ENCODE data around the gene SAA2. TPM values are rescaled to one million over a fixed set of nuclear protein-coding genes. Genes with fewer than 3 reads are reported as not detected.

SAA2 gene
- total RNA-seq, 4 donors from 2014 or later: 2.8 to 5.5 (median 3.9) TPM

- WGBS, 2 donors: 0% methylated on average over 1 of the region's 1 CpG
- intact Hi-C loops (cut with DNase I; ENCODE audit: low total_unique reads): no loop called here
- DNase-seq (ENCODE audit: low spot score in 2 of 2): peak in 1 of 2 donors; percentile 45
- no peak for TF ChIP-seq CTCF (IDR thresholded peaks at IDR 0.05)
- TF ChIP-seq POLR2A (IDR thresholded peaks at IDR 0.05): no peak
- no peak overlapping the region for H3K4me3 ChIP-seq (ENCODE audit: low read depth, poor library complexity, severe bottlenecking)
These were observed 4.6 kb downstream of the SAA2 start for GRCh38 chr11:18243783-18244362.

GRCh38 chr11:18239655-18240054 lies 8.8 kb downstream of the SAA2 start:
- WGBS, 2 donors: 92 to 93% methylated on average over 1 of the region's 1 CpG
- TF ChIP-seq CTCF (IDR thresholded peaks at IDR 0.05): no peak
- no peak for TF ChIP-seq POLR2A (IDR thresholded peaks at IDR 0.05)
- DNase-seq (ENCODE audit: low spot score in 2 of 2): no peak
- H3K4me3 ChIP-seq (ENCODE audit: low read depth, poor library complexity, severe bottlenecking): no peak overlapping the region
- intact Hi-C loops (cut with DNase I; ENCODE audit: low total_unique reads): no loop called here

GRCh38 chr11:18236664-18237356 lies 11.7 kb downstream of the SAA2 start, which contains the start of gene SAA4:
Gene SAA4, minus strand, starts transcription at chr11:18236802. Its CDS starts 876 bp downstream, at chr11:18235926.
- no peak for DNase-seq (ENCODE audit: low spot score in 2 of 2)
- 78 to 79% methylated on average over 2 of the region's 2 CpGs for whole genome bisulfite sequencing, 2 donors
- H3K4me3 ChIP-seq (ENCODE audit: low read depth, poor library complexity, severe bottlenecking): no peak within 1 kb of the TSS
- intact Hi-C loops (cut with DNase I; ENCODE audit: low total_unique reads): no loop called here
- TF ChIP-seq CTCF (IDR thresholded peaks at IDR 0.05): no peak
- TF ChIP-seq POLR2A (IDR thresholded peaks at IDR 0.05): no peak

- H3K4me3 ChIP-seq (ENCODE audit: low read depth, poor library complexity, severe bottlenecking): no peak overlapping the region
- WGBS, 2 donors: 59 to 61% methylated on average over 8 of the region's 8 CpGs
- intact Hi-C loops (cut with DNase I; ENCODE audit: low total_unique reads): no loop called here
- no peak for DNase-seq (ENCODE audit: low spot score in 2 of 2)
- TF ChIP-seq POLR2A (IDR thresholded peaks at IDR 0.05) (no peak), CTCF (IDR thresholded peaks at IDR 0.05) (no peak)
These were observed 12.8 kb downstream of the SAA2 start for GRCh38 chr11:18235394-18236334.

- TF ChIP-seq POLR2A (IDR thresholded peaks at IDR 0.05): no peak
- TF ChIP-seq CTCF (IDR thresholded peaks at IDR 0.05): no peak
- no peak overlapping the region for H3K4me3 ChIP-seq (ENCODE audit: low read depth, poor library complexity, severe bottlenecking)
- 91 to 95% methylated on average over 4 of the region's 4 CpGs for WGBS, 2 donors
- intact Hi-C loops (cut with DNase I; ENCODE audit: low total_unique reads): no loop called here
- DNase-seq (ENCODE audit: low spot score in 2 of 2): no peak
These were observed 14.6 kb downstream of the SAA2 start for GRCh38 chr11:18233912-18234311.
